PC-9 (cell line): ENCODE measurements around the gene OR10K1.

ENCODE experiments used
- CTCF ChIP-seq: fragments of 200-600 bp; sonication (generic); conservative IDR thresholded peaks from 2 replicates; pipeline ENCODE4 v1.6.1; 2017; ENCODE audit warnings: mixed run types, antibody characterized with exemption, mild to moderate bottlenecking, moderate library complexity
- EZH2 ChIP-seq: fragments of 200-600 bp; sonication (generic); IDR thresholded peaks from 2 replicates; pipeline ENCODE4 v1.8.0; 2017; ENCODE audit warnings: antibody characterized with exemption, low read depth

GRCh38 chr1:158454537-158454936 lies 7.1 kb upstream of the OR10K1 start:
- TF ChIP-seq EZH2 (no peak), CTCF (no peak)
